SU-DHL-6 (cell line): ENCODE measurements around the gene CREB5.

ENCODE experiments used
- H2AFZ ChIP-seq: fragments of 200-600 bp; sonication (generic); 2 replicates; pipeline ENCODE4 v1.6.1; 2014; ENCODE audit warnings: low read depth, mild to moderate bottlenecking, moderate library complexity, mixed read lengths, antibody characterized with exemption, low read length; ENCODE audit not compliant: severe bottlenecking
- H3F3A ChIP-seq: fragments of 200-600 bp; shearing (Covaris generic); 2 replicates; pipeline ENCODE4 v1.6.0; 2016; ENCODE audit warnings: antibody characterized with exemption, mild to moderate bottlenecking; ENCODE audit not compliant: insufficient read depth
- H3K27ac ChIP-seq: fragments of 200-600 bp; sonication (generic); 2 replicates; pipeline ENCODE4 v1.5.1; 2016; ENCODE audit warnings: low read depth, mild to moderate bottlenecking, low read length, moderate library complexity, mixed read lengths
- H3K27me3 ChIP-seq: fragments of 200-600 bp; sonication (generic), shearing (Covaris generic); 2 replicates; pipeline ENCODE4 v1.6.0; 2014; ENCODE audit warnings: mild to moderate bottlenecking, low read length
- H3K36me3 ChIP-seq: fragments of 200-600 bp; sonication (generic); 2 replicates; pipeline ENCODE4 v1.6.1; 2014; ENCODE audit warnings: mild to moderate bottlenecking, low read length, mixed read lengths
- H3K4me2 ChIP-seq: fragments of 300-600, 200-600 bp; shearing (Covaris generic), sonication (generic); 2 replicates; pipeline ENCODE4 v1.6.0; 2014; ENCODE audit warnings: low read length, low read depth, mild to moderate bottlenecking; ENCODE audit not compliant: poor library complexity, severe bottlenecking
- H3K4me3 ChIP-seq: fragments of 200-600 bp; sonication (generic); 2 replicates; pipeline ENCODE4 v1.5.1; 2014; ENCODE audit warnings: antibody characterized with exemption, low read length, mild to moderate bottlenecking, mixed read lengths; ENCODE audit not compliant: insufficient read depth, poor library complexity, severe bottlenecking
- H3K79me2 ChIP-seq: fragments of 200-600 bp; sonication (generic); 2 replicates; pipeline ENCODE4 v1.6.1; 2014; ENCODE audit warnings: mild to moderate bottlenecking, low read length, moderate library complexity; ENCODE audit not compliant: insufficient read depth
- H3K9ac ChIP-seq: fragments of 200-600 bp; sonication (generic); 2 replicates; pipeline ENCODE4 v1.7.0; 2014; ENCODE audit warnings: mild to moderate bottlenecking, low read length
- H3K9me2 ChIP-seq: fragments of 200-600 bp; sonication (generic); replicated peaks from 2 replicates; pipeline ENCODE4 v1.6.1; 2014; ENCODE audit warnings: low read length; ENCODE audit not compliant: insufficient read depth
- H3K9me3 ChIP-seq: fragments of 200-600 bp; sonication (generic); 2 replicates; pipeline ENCODE4 v1.6.1; 2014; ENCODE audit warnings: low read length, mixed read lengths; ENCODE audit not compliant: insufficient read depth
- H4K20me1 ChIP-seq: fragments of 200-600 bp; sonication (generic); 2 replicates; pipeline ENCODE4 v1.6.1; 2014; ENCODE audit warnings: low read depth, mild to moderate bottlenecking, antibody characterized with exemption, low read length, moderate library complexity, mixed read lengths
- EZH2phosphoT487 ChIP-seq: fragments of 200-600 bp; sonication (generic), shearing (Covaris generic); conservative IDR thresholded peaks from 2 replicates; pipeline ENCODE4 v1.6.1; 2018; ENCODE audit warnings: mild to moderate bottlenecking, antibody characterized with exemption, low read length, moderate library complexity, mixed read lengths
- TF ChIP-seq, protein P1 (sequence below): fragments of 200-600 bp; sonication (generic); IDR thresholded peaks from one replicate; pipeline ENCODE4 v1.5.1; 2017; ENCODE audit warnings: antibody characterized with exemption, mild to moderate bottlenecking, low read length, moderate library complexity; ENCODE audit not compliant: insufficient read depth, poor library complexity, severe bottlenecking

Gene CREB5

DNA sequence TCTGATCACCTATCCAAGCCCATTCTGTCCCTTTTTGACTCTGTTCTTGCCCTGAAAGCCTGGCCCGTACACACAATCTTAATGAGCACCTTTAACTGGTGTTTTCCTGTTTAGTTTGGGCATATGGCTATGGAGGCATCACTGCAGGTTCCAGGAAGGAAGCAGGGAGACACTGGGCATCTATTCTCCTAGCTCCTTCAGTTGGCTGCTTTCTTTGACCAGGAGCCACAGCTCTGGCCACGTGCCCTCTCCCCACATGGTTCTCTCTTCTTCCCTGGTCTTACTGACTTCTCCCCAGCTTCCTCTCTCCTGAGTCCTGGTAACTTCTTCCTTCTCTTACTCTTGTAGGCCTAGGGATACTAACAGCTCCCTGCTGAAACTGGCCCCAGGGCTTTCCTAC, 144.4 kb downstream of the CREB5 start:
- no peaks in the 10 kb centered on the region for H3K79me2 ChIP-seq
- H3K27me3 ChIP-seq, result no peaks in the 10 kb centered on the region
- no peak overlapping the region for H3K4me3 ChIP-seq
- H3K4me2 ChIP-seq, result no peak overlapping the region
- H3F3A ChIP-seq, result no peaks in the 10 kb centered on the region
- H4K20me1 ChIP-seq, result no peaks in the 10 kb centered on the region
- H3K27ac ChIP-seq, result no peak overlapping the region
- no peaks in the 10 kb centered on the region for H3K9me2 ChIP-seq
- H3K9ac ChIP-seq, result no peak overlapping the region
- H3K36me3 ChIP-seq, result no peaks in the 10 kb centered on the region
- no peaks in the 10 kb centered on the region for H3K9me3 ChIP-seq
- TF ChIP-seq, protein P1, sequence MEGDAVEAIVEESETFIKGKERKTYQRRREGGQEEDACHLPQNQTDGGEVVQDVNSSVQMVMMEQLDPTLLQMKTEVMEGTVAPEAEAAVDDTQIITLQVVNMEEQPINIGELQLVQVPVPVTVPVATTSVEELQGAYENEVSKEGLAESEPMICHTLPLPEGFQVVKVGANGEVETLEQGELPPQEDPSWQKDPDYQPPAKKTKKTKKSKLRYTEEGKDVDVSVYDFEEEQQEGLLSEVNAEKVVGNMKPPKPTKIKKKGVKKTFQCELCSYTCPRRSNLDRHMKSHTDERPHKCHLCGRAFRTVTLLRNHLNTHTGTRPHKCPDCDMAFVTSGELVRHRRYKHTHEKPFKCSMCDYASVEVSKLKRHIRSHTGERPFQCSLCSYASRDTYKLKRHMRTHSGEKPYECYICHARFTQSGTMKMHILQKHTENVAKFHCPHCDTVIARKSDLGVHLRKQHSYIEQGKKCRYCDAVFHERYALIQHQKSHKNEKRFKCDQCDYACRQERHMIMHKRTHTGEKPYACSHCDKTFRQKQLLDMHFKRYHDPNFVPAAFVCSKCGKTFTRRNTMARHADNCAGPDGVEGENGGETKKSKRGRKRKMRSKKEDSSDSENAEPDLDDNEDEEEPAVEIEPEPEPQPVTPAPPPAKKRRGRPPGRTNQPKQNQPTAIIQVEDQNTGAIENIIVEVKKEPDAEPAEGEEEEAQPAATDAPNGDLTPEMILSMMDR, result no peak
- TF ChIP-seq EZH2phosphoT487, result no peak
- no peak overlapping the region for H2AFZ ChIP-seq

DNA sequence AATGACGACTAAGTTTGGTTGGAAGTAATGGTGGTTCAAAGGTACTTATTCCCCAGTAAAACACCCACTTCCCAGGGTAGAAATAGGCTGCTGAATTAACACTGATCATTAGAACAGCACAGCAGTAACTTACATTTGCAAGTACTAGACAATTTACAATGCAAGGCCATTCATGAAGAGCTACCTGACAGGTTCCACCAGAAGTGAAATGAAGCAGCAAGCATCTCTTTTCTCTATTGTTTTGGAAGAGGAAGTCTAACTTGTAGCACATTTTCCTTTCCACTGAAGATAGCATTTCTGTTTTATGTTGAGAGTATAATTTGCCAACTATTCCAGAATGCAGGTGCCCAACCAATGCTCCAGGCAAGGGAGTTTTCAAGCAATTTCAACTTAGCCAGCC, 145.9 kb downstream of the CREB5 start:
- H3K9me3 ChIP-seq, result no peaks in the 10 kb centered on the region
- no peaks in the 10 kb centered on the region for H3K79me2 ChIP-seq
- H3K4me2 ChIP-seq, result no peak overlapping the region
- no peak overlapping the region for H3K4me3 ChIP-seq
- H3K9me2 ChIP-seq, result no peaks in the 10 kb centered on the region
- H2AFZ ChIP-seq, result no peak overlapping the region
- no peaks in the 10 kb centered on the region for H3K27me3 ChIP-seq
- H3K9ac ChIP-seq, result no peak overlapping the region
- no peaks in the 10 kb centered on the region for H3K36me3 ChIP-seq
- no peaks in the 10 kb centered on the region for H3F3A ChIP-seq
- H3K27ac ChIP-seq, result no peak overlapping the region
- H4K20me1 ChIP-seq, result no peaks in the 10 kb centered on the region
- TF ChIP-seq, protein P1, result no peak
- no peak for TF ChIP-seq EZH2phosphoT487

DNA sequence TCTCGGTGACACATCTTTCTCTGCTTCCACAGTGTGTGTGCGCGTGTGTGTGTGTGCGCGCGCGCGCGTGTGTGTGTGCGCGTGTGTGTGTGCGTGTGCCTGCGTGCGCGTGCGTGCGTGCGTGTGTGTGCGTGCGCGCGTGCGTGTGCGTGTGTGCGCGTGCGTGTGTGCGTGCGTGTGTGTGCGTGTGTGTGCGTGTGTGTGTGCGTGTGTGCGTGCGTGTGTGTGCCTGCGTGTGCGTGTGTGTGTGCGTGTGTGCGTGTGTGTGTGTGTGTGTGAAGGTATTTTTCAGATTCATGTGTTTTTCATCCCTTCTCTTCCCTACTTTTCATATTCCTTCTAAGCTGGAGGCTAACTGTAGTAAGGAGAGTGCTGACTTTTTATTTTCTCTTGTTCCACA, 148.4 kb downstream of the CREB5 start:
- no peaks in the 10 kb centered on the region for H3F3A ChIP-seq
- H3K79me2 ChIP-seq, result no peaks in the 10 kb centered on the region
- no peaks in the 10 kb centered on the region for H3K9me2 ChIP-seq
- no peaks in the 10 kb centered on the region for H3K27me3 ChIP-seq
- H3K4me3 ChIP-seq, result no peak overlapping the region
- H3K4me2 ChIP-seq, result no peak overlapping the region
- no peak overlapping the region for H2AFZ ChIP-seq
- H3K36me3 ChIP-seq, result no peaks in the 10 kb centered on the region
- no peaks in the 10 kb centered on the region for H3K9me3 ChIP-seq
- H4K20me1 ChIP-seq, result no peaks in the 10 kb centered on the region
- TF ChIP-seq EZH2phosphoT487, result no peak
- TF ChIP-seq, protein P1, result no peak
- no peak overlapping the region for H3K27ac ChIP-seq
- no peak overlapping the region for H3K9ac ChIP-seq
